Neuronal stem cell (in vitro differentiated cells): ENCODE data around the gene C3orf70.

Experiments used
- DNase-seq: peaks from one replicate; pipeline ENCODE4 v3.0.0-alpha.2; 2013; ENCODE audit warnings: low spot score
- H2AFZ ChIP-seq: one replicate; pipeline ENCODE4 v1.6.1; 2013; ENCODE audit warnings: mild to moderate bottlenecking, low read length, inconsistent platforms
- H2AK5ac ChIP-seq: 2 replicates; pipeline ENCODE4 v1.6.1; 2013; ENCODE audit warnings: low read depth, mild to moderate bottlenecking, inconsistent platforms, low read length, moderate library complexity, mixed read lengths
- H2BK120ac ChIP-seq: 2 replicates; pipeline ENCODE4 v1.6.1; 2013; ENCODE audit warnings: low read depth, mild to moderate bottlenecking, inconsistent platforms, low read length, moderate library complexity, mixed read lengths
- H2BK12ac ChIP-seq: one replicate; pipeline ENCODE4 v1.6.1; 2013; ENCODE audit warnings: low read length, inconsistent platforms
- H2BK15ac ChIP-seq: 2 replicates; pipeline ENCODE4 v1.6.1; 2013; ENCODE audit warnings: mild to moderate bottlenecking, low read length, inconsistent platforms, mixed read lengths
- H2BK5ac ChIP-seq: one replicate; pipeline ENCODE4 v1.6.1; 2013; ENCODE audit warnings: inconsistent platforms, mild to moderate bottlenecking, low read length, moderate library complexity
- H3K14ac ChIP-seq: one replicate; pipeline ENCODE4 v1.6.1; 2013; ENCODE audit warnings: low read length, inconsistent platforms
- H3K18ac ChIP-seq: 2 replicates; pipeline ENCODE4 v1.6.1; 2013; ENCODE audit warnings: low read length, inconsistent platforms
- H3K23ac ChIP-seq: 2 replicates; pipeline ENCODE4 v1.6.1; 2013; ENCODE audit warnings: low read depth, mild to moderate bottlenecking, mixed read lengths, low read length, inconsistent platforms; ENCODE audit not compliant: poor library complexity
- H3K27ac ChIP-seq: replicated peaks from 3 replicates; pipeline ENCODE4 v1.5.1; 2013; ENCODE audit warnings: low read length, inconsistent platforms
- H3K27me3 ChIP-seq, 3 experiments: 2 replicates each; pipeline ENCODE4 v1.6.1; 2013; ENCODE audit warnings: low read length in 3 of 3, mild to moderate bottlenecking in 2 of 3, inconsistent platforms in 1 of 3, low read depth in 1 of 3, mixed read lengths in 1 of 3, moderate library complexity in 1 of 3; ENCODE audit not compliant: control insufficient read depth in 3 of 3, insufficient read depth in 3 of 3
- H3K36me3 ChIP-seq, 2 donors: replicated peaks in 1 of 2; 2 replicates each; pipeline ENCODE4 v1.6.1; 2013; ENCODE audit warnings: low read length in 2 of 2; ENCODE audit not compliant: control insufficient read depth in 2 of 2, insufficient read depth in 2 of 2
- H3K4ac ChIP-seq: 2 replicates; pipeline ENCODE4 v1.6.1; 2013; ENCODE audit warnings: inconsistent platforms, mild to moderate bottlenecking, low read length, moderate library complexity
- H3K4me1 ChIP-seq, 2 donors: 1 replicate in 1 of 2; 2 replicates in 1 of 2; pipeline ENCODE4 v1.6.1; 2013; ENCODE audit warnings: low read length in 2 of 2, low read depth in 1 of 2; ENCODE audit not compliant: control insufficient read depth in 2 of 2, insufficient read depth in 1 of 2
- H3K4me2 ChIP-seq: one replicate; pipeline ENCODE4 v1.6.1; 2013; ENCODE audit warnings: mild to moderate bottlenecking, low read length, inconsistent platforms; ENCODE audit not compliant: insufficient read depth, poor library complexity, severe bottlenecking
- H3K4me3 ChIP-seq, 2 donors: 2 replicates each; pipeline ENCODE4 v1.5.1; 2013; ENCODE audit warnings: low read length in 2 of 2, mild to moderate bottlenecking in 2 of 2, inconsistent platforms in 1 of 2, moderate library complexity in 1 of 2
- H3K79me1 ChIP-seq: one replicate; pipeline ENCODE4 v1.6.1; 2013; ENCODE audit warnings: low read depth, mild to moderate bottlenecking, inconsistent platforms, low read length, moderate library complexity
- H3K9ac ChIP-seq: one replicate; pipeline ENCODE4 v1.6.1; 2013; ENCODE audit warnings: mild to moderate bottlenecking, low read depth, low read length, inconsistent platforms; ENCODE audit not compliant: poor library complexity
- H3K9me3 ChIP-seq, 2 donors: replicated peaks in 1 of 2; 2 replicates each; pipeline versions ENCODE3 to v1.6.1; 2013; ENCODE audit warnings: low read length in 2 of 2, mild to moderate bottlenecking in 2 of 2, inconsistent platforms in 1 of 2, low read depth in 1 of 2, mixed read lengths in 1 of 2, moderate library complexity in 1 of 2; ENCODE audit not compliant: control insufficient read depth in 2 of 2, insufficient read depth in 1 of 2
- H4K8ac ChIP-seq: one replicate; pipeline ENCODE4 v1.6.1; 2013; ENCODE audit warnings: low read depth, mild to moderate bottlenecking, inconsistent platforms, low read length, moderate library complexity
- H4K91ac ChIP-seq: one replicate; pipeline ENCODE4 v1.6.1; 2013; ENCODE audit warnings: low read length, low read depth, mild to moderate bottlenecking, inconsistent platforms; ENCODE audit not compliant: poor library complexity
- WGBS, 2 donors: extraction: QIAGEN DNeasy Blood & Tissue Kit; methylation state at CpG; one replicate each; pipeline ENCODE4 v1.1.7; 2013; ENCODE audit warnings: missing lambda C conversion rate in 2 of 2, mixed read lengths in 1 of 2; ENCODE audit not compliant: insufficient read length in 2 of 2, insufficient replicate concordance in 1 of 2; ENCODE audit errors: extremely low coverage in 2 of 2; 5-methylcytosine and 5-hydroxymethylcytosine counted together

The C3orf70 gene

DNA sequence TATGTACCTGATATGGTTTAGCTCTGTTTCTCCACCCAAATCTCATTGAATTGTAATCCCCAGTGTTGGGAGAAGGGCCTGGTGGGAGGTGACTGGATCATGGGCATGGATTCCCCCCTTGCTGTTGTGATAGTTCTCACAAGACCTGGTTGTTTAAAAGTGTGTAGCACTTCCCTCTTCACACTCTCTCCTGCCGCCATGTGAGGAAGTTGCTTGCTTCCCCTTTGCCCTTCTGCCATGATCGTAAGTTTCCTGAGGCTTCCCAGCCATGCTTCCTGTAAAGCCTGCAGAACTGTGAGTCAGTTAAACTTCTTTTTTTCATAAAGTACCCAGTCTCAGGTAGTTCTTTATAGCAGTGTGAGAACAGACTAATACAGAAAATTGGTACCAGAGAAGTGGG is 93.1 kb downstream of the C3orf70 start:
- Histone ChIP-seq H3K4me2 (no peak overlapping the region), H3K27ac (no peak overlapping the region), H3K4ac (no peak overlapping the region), H2BK12ac (no peak overlapping the region), H3K9me3 (peaks cover 0 to 21% of the 10 kb centered on the region in 2 donors), H2AFZ (no peak overlapping the region), H3K36me3 (peaks cover 0 to under 1% of the 10 kb centered on the region in 2 donors), H2BK120ac (no peak overlapping the region), H3K4me1 (no peaks in the 10 kb centered on the region), H3K18ac (no peak overlapping the region), H3K79me1 (no peaks in the 10 kb centered on the region), H2BK5ac (no peak overlapping the region), H2AK5ac (no peak overlapping the region), H2BK15ac (no peak overlapping the region), H4K8ac (no peak overlapping the region), H3K9ac (no peak overlapping the region), H4K91ac (no peak overlapping the region), H3K4me3 (no peak overlapping the region), H3K23ac (no peak overlapping the region), H3K27me3 (no peaks in the 10 kb centered on the region), H3K14ac (no peak overlapping the region)
- no peak for DNase-seq
- no CpG with 5 or more reads among the region's 2 CpGs for WGBS, 2 donors

DNA sequence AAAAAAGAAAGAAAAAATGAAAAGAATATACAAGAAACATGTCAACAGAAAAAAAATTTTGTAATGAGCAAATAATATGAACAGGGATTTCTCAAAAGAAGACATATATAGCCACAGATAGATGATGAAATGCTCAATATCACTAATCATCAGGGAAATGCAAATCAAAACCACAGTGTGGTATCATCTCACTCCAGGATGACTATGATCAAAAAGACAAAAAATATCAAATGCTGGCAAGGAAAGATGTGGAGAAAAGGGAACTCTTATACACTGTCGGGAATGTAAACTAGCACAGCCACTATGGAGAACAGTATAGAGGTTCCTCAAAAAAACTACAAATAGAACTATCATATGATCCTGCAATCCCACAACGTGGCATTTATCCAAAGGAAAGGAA is 94.1 kb downstream of the C3orf70 start:
- H3K14ac ChIP-seq, result no peak overlapping the region
- H3K4me1 ChIP-seq, result no peaks in the 10 kb centered on the region
- no peak overlapping the region for H3K18ac ChIP-seq
- no peak overlapping the region for H3K4ac ChIP-seq
- H3K27ac ChIP-seq, result no peak overlapping the region
- H3K4me2 ChIP-seq, result no peak overlapping the region
- H2BK5ac ChIP-seq, result no peak overlapping the region
- H2BK15ac ChIP-seq, result no peak overlapping the region
- no peak overlapping the region for H4K8ac ChIP-seq
- H3K9ac ChIP-seq, result no peak overlapping the region
- no peak overlapping the region for H3K23ac ChIP-seq
- H2BK12ac ChIP-seq, result no peak overlapping the region
- DNase-seq, result no peak
- no peak overlapping the region for H2BK120ac ChIP-seq
- WGBS, 2 donors, result no CpG with 5 or more reads among the region's 2 CpGs
- no peak overlapping the region for H2AFZ ChIP-seq
- H3K36me3 ChIP-seq, result peaks cover 0 to 6% of the 10 kb centered on the region in 2 donors
- no peaks in the 10 kb centered on the region for H3K79me1 ChIP-seq
- H2AK5ac ChIP-seq, result no peak overlapping the region
- no peak overlapping the region for H4K91ac ChIP-seq
- no peaks in the 10 kb centered on the region for H3K27me3 ChIP-seq
- H3K9me3 ChIP-seq, result peaks cover 0 to 21% of the 10 kb centered on the region in 2 donors
- H3K4me3 ChIP-seq, result no peak overlapping the region

DNA sequence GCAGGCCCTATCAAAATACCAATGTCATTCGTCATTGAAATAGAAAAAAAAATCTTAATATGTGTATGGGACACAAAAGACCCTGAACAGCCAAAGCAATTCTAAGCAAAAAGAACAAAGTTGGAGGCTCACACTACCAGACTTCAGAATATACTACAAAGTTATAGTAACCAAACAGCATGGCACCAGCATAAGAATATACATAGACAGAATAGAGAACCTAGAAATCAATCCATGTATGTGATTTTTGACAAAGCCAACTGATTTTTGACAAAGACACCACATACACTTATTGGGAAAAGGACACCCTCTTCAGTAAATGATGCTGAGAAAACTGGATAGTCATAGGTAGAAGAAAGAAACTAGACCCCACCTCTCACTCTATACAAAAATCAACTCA is 95.0 kb downstream of the C3orf70 start:
- no peak overlapping the region for H3K23ac ChIP-seq
- no peak overlapping the region for H2BK15ac ChIP-seq
- no peak overlapping the region for H2AFZ ChIP-seq
- no peak overlapping the region for H3K4me2 ChIP-seq
- peaks cover 0 to 13% of the 10 kb centered on the region in 2 donors for H3K36me3 ChIP-seq
- H3K18ac ChIP-seq, result no peak overlapping the region
- H4K91ac ChIP-seq, result no peak overlapping the region
- no peak overlapping the region for H3K4me3 ChIP-seq
- H3K27me3 ChIP-seq, result no peaks in the 10 kb centered on the region
- no peak overlapping the region for H2BK5ac ChIP-seq
- no peak for DNase-seq
- H2BK120ac ChIP-seq, result no peak overlapping the region
- no peak overlapping the region for H3K27ac ChIP-seq
- H3K4ac ChIP-seq, result no peak overlapping the region
- no peak overlapping the region for H2AK5ac ChIP-seq
- H3K79me1 ChIP-seq, result no peaks in the 10 kb centered on the region
- H3K9ac ChIP-seq, result no peak overlapping the region
- H3K9me3 ChIP-seq, result peaks cover 0 to 21% of the 10 kb centered on the region in 2 donors
- H2BK12ac ChIP-seq, result no peak overlapping the region
- H3K4me1 ChIP-seq, result no peaks in the 10 kb centered on the region
- H3K14ac ChIP-seq, result no peak overlapping the region
- no peak overlapping the region for H4K8ac ChIP-seq
- no CpG with 5 or more reads among the region's 1 CpG for WGBS, 2 donors

DNA sequence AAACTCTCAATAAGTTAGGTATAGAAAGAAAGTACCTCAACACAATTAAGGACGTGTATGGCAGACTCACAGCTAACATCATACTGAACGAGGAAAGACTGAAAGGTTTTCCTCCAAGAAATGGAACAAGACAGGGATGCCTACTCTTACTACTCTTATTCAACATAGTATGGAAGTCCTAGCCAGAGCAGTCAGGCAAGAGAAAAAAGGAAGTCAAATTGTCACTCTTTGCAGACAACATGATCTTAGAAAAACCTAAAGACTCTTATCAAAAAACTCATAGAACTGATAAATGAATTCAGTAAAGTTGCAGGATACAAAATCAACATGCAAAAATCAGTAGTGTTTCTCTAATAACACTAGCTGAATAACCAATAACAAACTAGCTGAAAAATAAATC is 96.0 kb downstream of the C3orf70 start:
- H3K18ac ChIP-seq, result no peak overlapping the region
- H3K4me3 ChIP-seq, result no peak overlapping the region
- H2BK15ac ChIP-seq, result no peak overlapping the region
- H3K4me1 ChIP-seq, result no peaks in the 10 kb centered on the region
- no peak overlapping the region for H2BK12ac ChIP-seq
- H3K9ac ChIP-seq, result no peak overlapping the region
- no peak overlapping the region for H3K23ac ChIP-seq
- H2AFZ ChIP-seq, result no peak overlapping the region
- H3K27ac ChIP-seq, result no peak overlapping the region
- no peaks in the 10 kb centered on the region for H3K79me1 ChIP-seq
- no peak for DNase-seq
- H3K4me2 ChIP-seq, result no peak overlapping the region
- no CpG with 5 or more reads among the region's 2 CpGs for WGBS, 2 donors
- no peak overlapping the region for H3K4ac ChIP-seq
- no peak overlapping the region for H3K14ac ChIP-seq
- H2BK5ac ChIP-seq, result no peak overlapping the region
- H3K27me3 ChIP-seq, result no peaks in the 10 kb centered on the region
- H4K8ac ChIP-seq, result no peak overlapping the region
- H3K36me3 ChIP-seq, result peaks cover 1 to 22% of the 10 kb centered on the region in 2 donors
- H4K91ac ChIP-seq, result no peak overlapping the region
- no peak overlapping the region for H2AK5ac ChIP-seq
- H3K9me3 ChIP-seq, result peaks cover 0 to 21% of the 10 kb centered on the region in 2 donors
- no peak overlapping the region for H2BK120ac ChIP-seq
